K562 (cell line): ENCODE results near the gene AMZ2. TPM values are rescaled to one million over a fixed set of nuclear protein-coding genes. Genes with fewer than 3 reads are reported as not detected.

Source experiments
- AFF4 ChIP-seq: sonication (generic); formaldehyde crosslinking; IDR thresholded peaks from 2 replicates; pipeline ENCODE4 v1.8.0; 2023; ENCODE audit warnings: mild to moderate bottlenecking, missing genetic modification reagents
- BRF1 ChIP-seq: IDR thresholded peaks from 3 replicates; pipeline ENCODE4 v1.6.1; 2011; ENCODE audit warnings: borderline replicate concordance, mild to moderate bottlenecking; ENCODE audit not compliant: insufficient read length; ENCODE audit errors: extremely low read depth
- CBFA2T2 ChIP-seq: fragments of 450-650 bp; conservative IDR thresholded peaks from 2 replicates; pipeline ENCODE4 v1.6.1; 2017; ENCODE audit warnings: mild to moderate bottlenecking
- CEBPG ChIP-seq, 3 experiments: fragments of 200-800 bp in 1 of 3; sonication (Bioruptor generic) in 1 of 3; sonication (generic) in 1 of 3; formaldehyde crosslinking in 1 of 3; IDR thresholded peaks in 2 of 3; conservative IDR thresholded peaks in 1 of 3; 2 replicates each; pipeline versions ENCODE4 v1.6.1 to v1.8.0; 2016 to 2022; ENCODE audit warnings: missing compliant biosample characterization in 2 of 3, missing genetic modification characterization in 2 of 3, mild to moderate bottlenecking in 1 of 3, missing genetic modification reagents in 1 of 3
- CTBP1 ChIP-seq: fragments of 450-650 bp; IDR thresholded peaks from 2 replicates; pipeline ENCODE4 v1.6.1; 2016; ENCODE audit warnings: borderline replicate concordance
- DIDO1 ChIP-seq: fragments of 450-650 bp; IDR thresholded peaks from 2 replicates; pipeline ENCODE4 v1.6.1; 2016; ENCODE audit warnings: low read depth, missing biosample characterization, missing genetic modification characterization
- EP300 ChIP-seq: IDR thresholded peaks from 2 replicates; pipeline ENCODE4 v1.6.1; 2012; ENCODE audit warnings: low read length, improper control_type of control experiment
- ETS2 ChIP-seq: IDR thresholded peaks from 2 replicates; pipeline ENCODE4 v1.6.1; 2016; ENCODE audit warnings: borderline replicate concordance, missing genetic modification characterization, mild to moderate bottlenecking, moderate library complexity, missing compliant biosample characterization; ENCODE audit not compliant: poor library complexity, severe bottlenecking
- HIVEP1 ChIP-seq: fragments of 250-450 bp; sonication (Bioruptor Pico); IDR thresholded peaks from 2 replicates; pipeline ENCODE4 v1.4.0; 2020; ENCODE audit warnings: mild to moderate bottlenecking
- ILK ChIP-seq: fragments of 450-650 bp; IDR thresholded peaks from 2 replicates; pipeline ENCODE4 v1.6.1; 2016; ENCODE audit warnings: missing genetic modification characterization, low read depth, mild to moderate bottlenecking, missing compliant biosample characterization, moderate library complexity, borderline replicate concordance
- MECOM ChIP-seq: fragments of 250-450 bp; sonication (Bioruptor Pico); IDR thresholded peaks from 2 replicates; pipeline ENCODE4 v1.8.0; 2022; ENCODE audit warnings: inconsistent platforms
- NFE2L1 ChIP-seq: fragments of 450-650 bp; IDR thresholded peaks from 2 replicates; pipeline ENCODE4 v1.6.1; 2016; ENCODE audit warnings: missing genetic modification characterization, low read depth, mild to moderate bottlenecking, missing compliant biosample characterization, moderate library complexity, borderline replicate concordance
- PTBP1 ChIP-seq: fragments of 200-400 bp; formaldehyde crosslinking; IDR thresholded peaks from 2 replicates; pipeline ENCODE4 v1.6.1; 2017; ENCODE audit warnings: low read depth, low read length
- RBBP5 ChIP-seq: fragments of 200-600 bp; sonication (generic); IDR thresholded peaks from 2 replicates; pipeline ENCODE4 v1.6.1; 2012; ENCODE audit warnings: borderline replicate concordance, mild to moderate bottlenecking, low read length, control low read depth, inconsistent platforms; ENCODE audit not compliant: insufficient read depth, poor library complexity, severe bottlenecking
- RBFOX2 ChIP-seq: fragments of 200-400 bp; formaldehyde crosslinking; IDR thresholded peaks from 2 replicates; pipeline ENCODE4 v1.6.1; 2017; ENCODE audit warnings: low read depth, mild to moderate bottlenecking, low read length, moderate library complexity
- RBM25 ChIP-seq: fragments of 200-400 bp; formaldehyde crosslinking; IDR thresholded peaks from 2 replicates; pipeline ENCODE4 v1.6.1; 2018; ENCODE audit warnings: low read length, low read depth, moderate library complexity; ENCODE audit not compliant: severe bottlenecking
- SIX5 ChIP-seq, 2 experiments: IDR thresholded peaks; 2 replicates each; pipeline ENCODE4 v1.6.1; 2011; ENCODE audit warnings: low read length in 2 of 2, borderline replicate concordance in 1 of 2, low read depth in 1 of 2, mild to moderate bottlenecking in 1 of 2, moderate library complexity in 1 of 2; ENCODE audit not compliant: insufficient read depth in 1 of 2
- XRCC5 ChIP-seq: fragments of 200-400 bp; formaldehyde crosslinking; IDR thresholded peaks from 2 replicates; pipeline ENCODE4 v1.6.1; 2017; ENCODE audit warnings: low read depth, mild to moderate bottlenecking, low read length
- ZNF253 ChIP-seq: fragments of 250-450 bp; sonication (Bioruptor Pico); conservative IDR thresholded peaks from 2 replicates; pipeline ENCODE4 v1.6.1; 2021; ENCODE audit warnings: mild to moderate bottlenecking
- ZNF445 ChIP-seq: fragments of 250-450 bp; sonication (Bioruptor Pico); IDR thresholded peaks from 2 replicates; pipeline ENCODE4 v1.4.0; 2020; ENCODE audit warnings: low read depth, mild to moderate bottlenecking, moderate library complexity
- polyA plus RNA-seq, 8 experiments: library from polyadenylated mRNA; depleted of rRNA in 4 of 8; stranded (reverse) in 5 of 8; unstranded in 3 of 8; fragments of >200 nt; fragmentation: Nextera tagmentation in 2 of 8; fragmentation: Illumina TruSeq in 1 of 8; extraction: Ambion mirVana in 2 of 8; extraction: Trizol in 1 of 8; gene quantifications; 2 replicates each; pipeline versions ENCODE4 v1.2.1 to v1.2.3, GENCODE V29; 2011 to 2014; ENCODE audit warnings: inconsistent platforms in 1 of 8, missing spikeins in 1 of 8
- total RNA-seq, 7 experiments: library from RNA; depleted of rRNA in 6 of 7; stranded (reverse); fragments of >200 nt in 6 of 7; fragmentation: Illumina TruSeq in 2 of 7; extraction: Trizol in 2 of 7; gene quantifications; 2 replicates each; pipeline versions ENCODE4 v1.2.1 to v1.2.3, GENCODE V29; 2011 to 2021; ENCODE audit warnings: low replicate concordance in 1 of 7
- TF ChIP-seq, protein P1 (sequence below): fragments of 250-450 bp; sonication (Bioruptor Pico); IDR thresholded peaks from 2 replicates; pipeline ENCODE4 v1.5.0; 2021

AMZ2 gene
- total and polyA plus RNA-seq, 9 of the 15 experiments (the other 6 are each of a cell fraction or from before 2014, with no cell fraction given) = 22.6 to 92.2 (median 52.6) TPM

DNA sequence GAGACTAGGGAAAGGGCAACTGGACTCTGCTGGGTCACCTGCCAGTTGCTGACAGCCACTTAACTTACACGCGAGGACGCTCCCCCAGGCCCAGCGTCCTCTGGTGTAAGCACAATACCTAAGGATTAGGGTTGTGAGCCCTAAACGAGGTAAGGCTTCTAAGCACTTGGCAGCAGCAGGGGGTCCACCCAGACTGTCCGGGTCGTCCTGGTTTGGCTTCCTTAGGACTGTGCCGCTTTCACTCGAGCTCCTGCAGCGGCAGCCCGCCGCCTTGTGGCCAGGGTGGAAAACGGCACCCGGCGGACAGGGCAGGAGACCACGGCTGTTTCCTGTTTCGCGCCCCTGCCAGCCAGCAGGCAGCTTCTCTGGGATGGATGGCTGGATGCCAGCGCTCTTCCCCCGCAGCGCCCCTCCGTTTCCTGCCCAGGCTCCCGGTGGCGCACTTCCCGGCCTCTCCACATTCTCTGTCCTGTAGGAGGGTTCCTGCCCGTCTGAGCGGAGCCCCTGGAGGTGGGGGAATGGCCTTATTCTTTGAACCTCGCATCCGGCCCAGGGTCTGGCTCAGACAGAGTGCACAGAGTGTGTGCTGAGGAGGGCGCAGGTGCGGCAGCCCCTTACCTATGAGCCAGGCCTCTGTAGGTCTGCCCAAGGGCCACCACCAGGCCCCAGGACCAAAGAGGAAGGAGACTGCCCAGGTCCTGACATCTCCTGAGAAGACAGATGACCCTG is 47.0 kb upstream of the AMZ2 start (continued):
- TF ChIP-seq CEBPG (CRISPR knock-in tag; IDR thresholded peaks at IDR 0.05) (0 out of 2 replicates have a peak, but pooled peaks have one; percentile 20), CEBPG (tag; conservative IDR thresholded peaks at IDR 0.05 in 1 of 2, IDR thresholded peaks at IDR 0.05 in 1 of 2) (no peak), AFF4 (no peak), RBM25 (no peak), ILK (tag) (no peak), RBFOX2 (no peak), NFE2L1 (tag) (no peak), ETS2 (no peak), ZNF253 (CRISPR knock-in tag) (no peak), RBBP5 (no peak), EP300 (no peak), XRCC5 (0 out of 2 replicates have a peak, but pooled peaks have one; percentile 44), SIX5 (IDR thresholded peaks at IDR 0.05; ENCODE audit: borderline replicate concordance in 1 of 2, insufficient read depth in 1 of 2, low read depth in 1 of 2, low read length in 2 of 2) (no peak), CBFA2T2 (no peak), BRF1 (no peak), HIVEP1 (no peak), PTBP1 (no peak), MECOM (CRISPR knock-in tag) (no peak), DIDO1 (tag) (no peak), ZNF445 (CRISPR knock-in tag) (no peak), CTBP1 (peak; percentile 52; the same call in 1 of the 2 replicates)
- TF ChIP-seq, protein P1, sequence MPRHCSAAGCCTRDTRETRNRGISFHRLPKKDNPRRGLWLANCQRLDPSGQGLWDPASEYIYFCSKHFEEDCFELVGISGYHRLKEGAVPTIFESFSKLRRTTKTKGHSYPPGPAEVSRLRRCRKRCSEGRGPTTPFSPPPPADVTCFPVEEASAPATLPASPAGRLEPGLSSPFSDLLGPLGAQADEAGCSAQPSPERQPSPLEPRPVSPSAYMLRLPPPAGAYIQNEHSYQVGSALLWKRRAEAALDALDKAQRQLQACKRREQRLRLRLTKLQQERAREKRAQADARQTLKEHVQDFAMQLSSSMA (CRISPR knock-in tag) = no peak
